Thyroid gland (tissue), 4 donors: ENCODE results near the gene SND1. TPM values are rescaled to one million over a fixed set of nuclear protein-coding genes. Genes with fewer than 3 reads are reported as not detected.

Experiments used
- DNase-seq, 2 donors: peaks; one replicate each; pipeline ENCODE4 v3.0.0-alpha.2; 2019
- H3K27ac ChIP-seq, 3 donors: fragments of 200-600 bp; sonication (generic); 1 replicate in 2 of 3; 2 replicates in 1 of 3; pipeline ENCODE4 v1.5.1; 2016 to 2019; ENCODE audit warnings: mild to moderate bottlenecking in 1 of 3, moderate library complexity in 1 of 3
- H3K27me3 ChIP-seq: fragments of 200-600 bp; sonication (generic); one replicate; pipeline ENCODE4 v1.5.1; 2019
- H3K36me3 ChIP-seq, 2 donors: fragments of 200-600 bp; sonication (generic); one replicate each; pipeline ENCODE4 v1.5.1; 2016 to 2019
- H3K4me1 ChIP-seq, 2 donors: fragments of 200-600 bp; sonication (generic); one replicate each; pipeline ENCODE4 v1.5.1; 2017 to 2019
- H3K4me3 ChIP-seq, 3 donors: fragments of 200-600 bp; sonication (generic); replicated peaks in 1 of 3; 1 replicate in 2 of 3; 2 replicates in 1 of 3; pipeline ENCODE4 v1.5.1; 2016; ENCODE audit warnings: mild to moderate bottlenecking in 1 of 3
- H3K9me3 ChIP-seq: fragments of 200-600 bp; sonication (generic); one replicate; pipeline ENCODE4 v1.5.1; 2017
- CTCF ChIP-seq, 6 experiments: fragments of 200-600 bp in 3 of 6; fragments of 450-650 bp in 3 of 6; sonication (generic) in 3 of 6; IDR thresholded peaks; one replicate each; pipeline ENCODE4 v1.5.1; 2016 to 2019; ENCODE audit warnings: antibody characterized with exemption in 6 of 6, mild to moderate bottlenecking in 2 of 6, inconsistent platforms in 1 of 6, moderate library complexity in 1 of 6
- POLR2A ChIP-seq, 2 donors: fragments of 450-650 bp; IDR thresholded peaks; one replicate each; pipeline ENCODE4 v1.6.1; 2017; ENCODE audit warnings: antibody characterized with exemption in 2 of 2, mild to moderate bottlenecking in 2 of 2, moderate library complexity in 1 of 2
- WGBS, 2 donors: methylation state at CpG; one replicate each; pipeline ENCODE4 v1.1.5; 2017; 5-methylcytosine and 5-hydroxymethylcytosine counted together
- intact Hi-C: fragments of 100-400 bp; cut with DNase I; formaldehyde crosslinking; loops from one replicate; pipeline ENCODE4 v1.15.1; 2023
- total RNA-seq, 4 donors: library from RNA; depleted of rRNA; stranded (reverse); fragments of >200 nt; gene quantifications; one replicate each; pipeline ENCODE4 v1.2.3, GENCODE V29; 2016

The SND1 gene
- total RNA-seq, 4 donors from 2014 or later, result 126 to 167 (median 144) TPM

DNA sequence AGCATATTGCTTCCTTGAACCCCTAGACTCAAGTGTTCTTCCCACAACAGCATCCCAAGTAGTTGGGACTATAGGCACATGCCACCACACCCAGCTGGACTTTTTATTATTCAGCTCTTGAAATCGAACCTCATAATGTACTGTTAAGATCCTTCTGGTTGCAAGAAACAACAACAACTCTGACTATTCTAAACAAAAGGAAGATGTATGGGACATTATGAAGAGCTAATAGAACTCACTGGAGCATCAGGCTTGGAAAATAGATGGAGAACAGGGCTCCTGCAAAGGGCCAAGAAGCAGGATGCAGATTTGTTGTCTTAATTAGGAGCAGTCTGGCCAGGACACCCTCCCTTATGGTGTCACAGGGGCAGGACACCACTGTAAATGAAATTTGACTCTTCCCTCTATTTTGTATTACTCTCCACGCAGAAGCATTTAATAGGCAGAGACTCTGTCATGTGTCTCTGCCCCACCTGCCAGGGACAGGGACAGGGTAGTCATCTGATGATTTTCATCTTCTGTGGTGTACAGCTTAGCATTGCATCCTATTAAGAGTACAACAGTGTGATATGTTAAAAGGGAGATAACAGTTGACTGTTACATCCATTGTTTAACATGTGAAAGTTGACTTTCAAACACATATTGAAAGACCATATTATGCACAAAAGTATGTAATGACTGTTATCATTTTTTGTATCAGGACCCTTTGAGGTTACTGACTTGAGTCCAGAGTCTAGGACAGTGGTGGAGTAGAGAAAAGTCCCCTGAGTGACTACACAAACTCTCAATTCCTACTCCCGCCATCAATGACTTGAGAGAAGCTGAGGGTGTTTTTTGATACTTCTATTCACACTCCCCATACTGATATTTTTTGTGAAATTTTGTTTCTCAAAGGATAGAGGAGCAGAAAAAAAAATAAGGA is 222.0 kb downstream of the SND1 start:
- Histone ChIP-seq H3K4me1 (no peaks in the 10 kb centered on the region), H3K27ac (no peak overlapping the region), H3K9me3 (no peaks in the 10 kb centered on the region), H3K4me3 (no peak overlapping the region), H3K36me3 (no peaks in the 10 kb centered on the region), H3K27me3 (no peaks in the 10 kb centered on the region)
- WGBS, 2 donors, result 60 to 96% methylated on average over 3 of the region's 3 CpGs
- intact Hi-C loops, result no loop called here
- DNase-seq, result no peak
- TF ChIP-seq POLR2A (IDR thresholded peaks at IDR 0.05), result no peak
- TF ChIP-seq CTCF (IDR thresholded peaks at IDR 0.05), result no peak

DNA sequence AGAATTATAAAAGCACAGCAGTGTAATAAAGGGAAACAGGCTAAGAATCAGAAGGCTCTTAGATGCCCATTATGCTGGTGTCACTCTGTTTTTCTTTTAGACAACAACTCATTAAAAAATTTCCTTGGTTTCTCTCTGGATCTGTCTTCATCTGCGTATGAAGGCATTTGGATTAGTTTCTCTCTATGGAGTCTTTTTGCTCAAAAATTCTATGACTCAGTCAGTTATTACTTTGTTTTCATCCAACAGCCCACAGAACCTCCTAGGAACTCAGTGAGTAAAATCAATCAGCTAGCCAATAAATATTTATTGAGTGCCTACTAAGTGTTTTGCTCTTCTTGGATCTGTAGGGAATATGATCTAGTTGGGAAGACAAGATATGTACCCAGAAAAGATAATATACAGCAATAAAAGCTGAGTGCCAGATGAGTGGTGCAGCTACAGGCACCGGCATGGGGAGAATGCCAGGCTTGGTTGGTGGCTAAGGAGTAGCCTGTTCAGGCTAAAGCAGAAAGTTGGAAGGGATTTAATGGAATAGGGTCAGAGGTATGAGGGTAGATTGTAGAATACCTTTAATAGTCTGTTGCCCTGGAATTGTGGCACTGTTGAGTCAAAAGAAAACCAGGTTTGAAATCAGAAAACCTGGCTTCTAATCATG is 223.1 kb downstream of the SND1 start:
- intact Hi-C loops, result no loop called here
- no peaks in the 10 kb centered on the region for H3K36me3 ChIP-seq
- DNase-seq, result no peak
- 87 to 91% methylated on average over 2 of the region's 2 CpGs for WGBS, 2 donors
- H3K27me3 ChIP-seq, result no peaks in the 10 kb centered on the region
- no peak for TF ChIP-seq CTCF (IDR thresholded peaks at IDR 0.05)
- no peak for TF ChIP-seq POLR2A (IDR thresholded peaks at IDR 0.05)
- no peak overlapping the region for H3K4me3 ChIP-seq
- H3K27ac ChIP-seq, result no peak overlapping the region
- H3K4me1 ChIP-seq, result no peaks in the 10 kb centered on the region
- H3K9me3 ChIP-seq, result no peaks in the 10 kb centered on the region

DNA sequence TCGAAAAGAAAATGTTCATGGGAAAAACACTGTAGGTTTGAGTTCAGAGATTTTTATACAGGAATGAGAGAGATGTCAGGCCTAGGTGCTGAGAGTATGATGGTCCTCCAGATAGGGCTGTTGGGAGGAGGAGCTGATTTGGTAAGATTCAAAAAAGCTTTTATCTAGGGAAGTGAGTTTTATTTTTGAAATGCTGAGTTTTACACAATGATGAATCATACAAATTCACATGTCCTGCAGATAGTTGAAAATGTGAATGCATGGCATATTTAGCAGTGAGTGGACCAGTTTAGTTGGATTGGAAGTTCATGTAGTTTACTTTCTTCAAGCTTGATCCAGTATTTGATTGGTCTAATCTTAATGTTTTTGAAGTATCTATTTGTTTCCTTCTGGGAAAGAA is 224.4 kb downstream of the SND1 start:
- no peaks in the 10 kb centered on the region for H3K27me3 ChIP-seq
- intact Hi-C loops, result no loop called here
- WGBS, 2 donors, result 63 to 82% methylated on average over 1 of the region's 1 CpG
- no peaks in the 10 kb centered on the region for H3K9me3 ChIP-seq
- no peak overlapping the region for H3K27ac ChIP-seq
- no peak for TF ChIP-seq CTCF (IDR thresholded peaks at IDR 0.05)
- TF ChIP-seq POLR2A (IDR thresholded peaks at IDR 0.05), result no peak
- no peaks in the 10 kb centered on the region for H3K4me1 ChIP-seq
- H3K36me3 ChIP-seq, result no peaks in the 10 kb centered on the region
- no peak overlapping the region for H3K4me3 ChIP-seq
- no peak for DNase-seq

DNA sequence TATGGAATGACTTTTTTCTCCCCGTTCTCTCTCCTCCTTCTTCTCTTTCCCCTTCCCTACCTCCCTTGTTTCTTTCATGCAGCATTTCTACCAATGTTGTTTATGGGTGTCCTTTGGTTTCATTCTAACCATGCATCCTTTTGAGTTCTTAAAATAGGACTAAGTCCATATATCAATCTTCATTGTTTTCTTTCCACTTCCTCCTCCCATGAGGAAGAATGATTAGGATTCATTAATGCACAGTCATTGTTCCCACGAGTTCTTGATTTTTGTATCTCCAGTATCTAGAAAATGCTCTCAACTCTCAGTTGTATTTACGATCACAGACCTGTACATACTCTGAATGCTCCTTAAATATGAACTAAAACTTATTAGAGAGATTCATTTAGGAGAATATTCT is 226.0 kb downstream of the SND1 start:
- intact Hi-C loops, result no loop called here
- TF ChIP-seq CTCF (IDR thresholded peaks at IDR 0.05) (no peak), POLR2A (IDR thresholded peaks at IDR 0.05) (no peak)
- no peaks in the 10 kb centered on the region for H3K36me3 ChIP-seq
- DNase-seq, result no peak
- no peak overlapping the region for H3K27ac ChIP-seq
- no peaks in the 10 kb centered on the region for H3K9me3 ChIP-seq
- no peaks in the 10 kb centered on the region for H3K27me3 ChIP-seq
- no peaks in the 10 kb centered on the region for H3K4me1 ChIP-seq
- no peak overlapping the region for H3K4me3 ChIP-seq
- WGBS, 2 donors, result 89 to 90% methylated on average over 3 of the region's 3 CpGs

DNA sequence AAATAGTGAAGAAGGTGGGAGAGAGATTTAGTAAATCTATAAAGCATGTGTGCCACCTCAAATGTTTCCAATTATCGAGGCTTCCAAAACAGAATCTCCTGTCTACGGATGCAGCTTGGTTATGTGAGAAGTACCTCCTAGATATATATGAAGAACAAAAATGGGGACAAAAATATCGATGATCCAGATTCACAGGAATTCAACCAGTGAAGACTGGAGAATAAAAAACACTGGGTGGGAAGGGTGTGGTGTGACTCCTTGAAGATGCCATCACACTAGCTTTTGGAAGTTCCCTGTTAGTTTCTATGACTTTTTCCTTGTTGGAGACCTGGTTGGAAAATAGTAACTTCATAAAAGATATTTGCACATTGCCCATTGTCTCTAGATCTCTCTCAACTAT is 226.8 kb downstream of the SND1 start:
- Histone ChIP-seq H3K4me3 (no peak overlapping the region), H3K27me3 (no peaks in the 10 kb centered on the region), H3K4me1 (no peaks in the 10 kb centered on the region), H3K9me3 (no peaks in the 10 kb centered on the region), H3K36me3 (no peaks in the 10 kb centered on the region), H3K27ac (no peak overlapping the region)
- 94 to 97% methylated on average over 3 of the region's 3 CpGs for WGBS, 2 donors
- intact Hi-C loops, result no loop called here
- no peak for TF ChIP-seq CTCF (IDR thresholded peaks at IDR 0.05)
- TF ChIP-seq POLR2A (IDR thresholded peaks at IDR 0.05), result no peak
- no peak for DNase-seq
